ENCODE data around the gene NME5.
"Not testable (repeated sequence)": the region's sequence is repeated elsewhere in the genome, so short reads cannot be mapped to it uniquely, and the experiment has no call there.

Gene NME5

GRCh38 chr5:138159666-138160065 is 20.4 kb upstream of the NME5 start:
- no peaks in the 10 kb centered on the region for H3K9me3 ChIP-seq (ENCODE audit: control insufficient read depth, insufficient read depth, low read length)
- no peaks in the 10 kb centered on the region for H3K4me1 ChIP-seq (ENCODE audit: insufficient read depth, low read length)
- H3K36me3 ChIP-seq (ENCODE audit: insufficient read depth, low read length): peaks cover 31% of the 10 kb centered on the region
- H3K9ac ChIP-seq (ENCODE audit: low read depth, low read length): no peak overlapping the region

GRCh38 chr5:138157626-138158025 is 18.4 kb upstream of the NME5 start:
- Histone ChIP-seq H3K36me3 (ENCODE audit: insufficient read depth, low read length) (peaks cover 18% of the 10 kb centered on the region), H3K9ac (ENCODE audit: low read depth, low read length) (no peak overlapping the region), H3K9me3 (ENCODE audit: control insufficient read depth, insufficient read depth, low read length) (no peaks in the 10 kb centered on the region), H3K4me1 (ENCODE audit: insufficient read depth, low read length) (no peaks in the 10 kb centered on the region)

- H3K36me3 ChIP-seq (ENCODE audit: insufficient read depth, low read length): peaks cover 12% of the 10 kb centered on the region
- not testable (repeated sequence) for H3K4me1 ChIP-seq (ENCODE audit: insufficient read depth, low read length); H3K9ac ChIP-seq (ENCODE audit: low read depth, low read length); H3K9me3 ChIP-seq (ENCODE audit: control insufficient read depth, insufficient read depth, low read length)
These were observed 16.7 kb upstream of the NME5 start for GRCh38 chr5:138155977-138156376.

- H3K36me3 ChIP-seq (ENCODE audit: insufficient read depth, low read length): no peaks in the 10 kb centered on the region
- no peaks in the 10 kb centered on the region for H3K9me3 ChIP-seq (ENCODE audit: control insufficient read depth, insufficient read depth, low read length)
- H3K9ac ChIP-seq (ENCODE audit: low read depth, low read length): no peak overlapping the region
- H3K4me1 ChIP-seq (ENCODE audit: insufficient read depth, low read length): no peaks in the 10 kb centered on the region; the same call in 1 of the 2 replicates
These were observed 10.3 kb upstream of the NME5 start for GRCh38 chr5:138149530-138149929.

GRCh38 chr5:138148811-138149210 is 9.6 kb upstream of the NME5 start:
- H3K36me3 ChIP-seq (ENCODE audit: insufficient read depth, low read length): no peaks in the 10 kb centered on the region
- H3K4me1 ChIP-seq (ENCODE audit: insufficient read depth, low read length): no peaks in the 10 kb centered on the region; the same call in 1 of the 2 replicates
- H3K9me3 ChIP-seq (ENCODE audit: control insufficient read depth, insufficient read depth, low read length): no peaks in the 10 kb centered on the region
- H3K9ac ChIP-seq (ENCODE audit: low read depth, low read length): no peak overlapping the region

GRCh38 chr5:138143578-138143977 is 4.3 kb upstream of the NME5 start:
- not testable (repeated sequence) for H3K36me3 ChIP-seq (ENCODE audit: insufficient read depth, low read length); H3K9me3 ChIP-seq (ENCODE audit: control insufficient read depth, insufficient read depth, low read length); H3K4me1 ChIP-seq (ENCODE audit: insufficient read depth, low read length); H3K9ac ChIP-seq (ENCODE audit: low read depth, low read length)

GRCh38 chr5:138141734-138142133 is 2.5 kb upstream of the NME5 start:
- Histone ChIP-seq H3K36me3 (ENCODE audit: insufficient read depth, low read length) (no peaks in the 10 kb centered on the region), H3K9me3 (ENCODE audit: control insufficient read depth, insufficient read depth, low read length) (no peaks in the 10 kb centered on the region), H3K4me1 (ENCODE audit: insufficient read depth, low read length) (no peaks in the 10 kb centered on the region), H3K9ac (ENCODE audit: low read depth, low read length) (no peak overlapping the region)

- Histone ChIP-seq H3K9ac (ENCODE audit: low read depth, low read length) (no peak overlapping the region), H3K9me3 (ENCODE audit: control insufficient read depth, insufficient read depth, low read length) (no peaks in the 10 kb centered on the region), H3K4me1 (ENCODE audit: insufficient read depth, low read length) (no peaks in the 10 kb centered on the region), H3K36me3 (ENCODE audit: insufficient read depth, low read length) (no peaks in the 10 kb centered on the region)
These were observed 1.0 kb upstream of the NME5 start for GRCh38 chr5:138140268-138140667.

- H3K36me3 ChIP-seq (ENCODE audit: insufficient read depth, low read length): no peaks in the 10 kb centered on the region
- peak overlapping the region; percentile 47; the same call in 1 of the 2 replicates for H3K9ac ChIP-seq (ENCODE audit: low read depth, low read length)
- H3K4me1 ChIP-seq (ENCODE audit: insufficient read depth, low read length): no peaks in the 10 kb centered on the region
- H3K9me3 ChIP-seq (ENCODE audit: control insufficient read depth, insufficient read depth, low read length): no peaks in the 10 kb centered on the region
These were observed 508 bp upstream of the NME5 start for GRCh38 chr5:138139781-138140090.

- Histone ChIP-seq H3K4me1 (ENCODE audit: insufficient read depth, low read length) (no peaks in the 10 kb centered on the region), H3K36me3 (ENCODE audit: insufficient read depth, low read length) (no peaks in the 10 kb centered on the region), H3K9me3 (ENCODE audit: control insufficient read depth, insufficient read depth, low read length) (no peaks in the 10 kb centered on the region), H3K9ac (ENCODE audit: low read depth, low read length) (peak overlapping the region; percentile 61; the same call in 1 of the 2 replicates)
These were observed 6.7 kb downstream of the NME5 start for GRCh38 chr5:138132543-138132942.

- Histone ChIP-seq H3K4me1 (ENCODE audit: insufficient read depth, low read length) (no peaks in the 10 kb centered on the region), H3K9ac (ENCODE audit: low read depth, low read length) (no peak overlapping the region)
These were observed 9.9 kb downstream of the NME5 start for GRCh38 chr5:138129347-138129746.

GRCh38 chr5:138128334-138128733 is 10.9 kb downstream of the NME5 start:
- no peaks in the 10 kb centered on the region for H3K4me1 ChIP-seq (ENCODE audit: insufficient read depth, low read length)
- no peak overlapping the region for H3K9ac ChIP-seq (ENCODE audit: low read depth, low read length)
- H3K36me3 ChIP-seq (ENCODE audit: insufficient read depth, low read length): no peaks in the 10 kb centered on the region
- no peaks in the 10 kb centered on the region for H3K9me3 ChIP-seq (ENCODE audit: control insufficient read depth, insufficient read depth, low read length)

More at GRCh38 chr5:138129347-138129746, 9.9 kb downstream of the NME5 start:
- Histone ChIP-seq H3K9me3 (ENCODE audit: control insufficient read depth, insufficient read depth, low read length) (no peaks in the 10 kb centered on the region), H3K36me3 (ENCODE audit: insufficient read depth, low read length) (no peaks in the 10 kb centered on the region)

GRCh38 chr5:138115254-138115653 is 24.0 kb downstream of the NME5 start:
- Histone ChIP-seq H3K9me3 (ENCODE audit: control insufficient read depth, insufficient read depth, low read length) (no peaks in the 10 kb centered on the region), H3K9ac (ENCODE audit: low read depth, low read length) (no peak overlapping the region), H3K4me1 (ENCODE audit: insufficient read depth, low read length) (peaks cover 7% of the 10 kb centered on the region), H3K36me3 (ENCODE audit: insufficient read depth, low read length) (no peaks in the 10 kb centered on the region)

- no peaks in the 10 kb centered on the region for H3K36me3 ChIP-seq (ENCODE audit: insufficient read depth, low read length)
- H3K9ac ChIP-seq (ENCODE audit: low read depth, low read length): no peak overlapping the region
- H3K9me3 ChIP-seq (ENCODE audit: control insufficient read depth, insufficient read depth, low read length): no peaks in the 10 kb centered on the region
- peaks cover 11% of the 10 kb centered on the region for H3K4me1 ChIP-seq (ENCODE audit: insufficient read depth, low read length)
These were observed 27.3 kb downstream of the NME5 start for GRCh38 chr5:138111937-138112336.

GRCh38 chr5:138111181-138111580 is 28.0 kb downstream of the NME5 start:
- no peaks in the 10 kb centered on the region for H3K9me3 ChIP-seq (ENCODE audit: control insufficient read depth, insufficient read depth, low read length)
- H3K9ac ChIP-seq (ENCODE audit: low read depth, low read length): no peak overlapping the region
- H3K36me3 ChIP-seq (ENCODE audit: insufficient read depth, low read length): no peaks in the 10 kb centered on the region
- peaks cover 11% of the 10 kb centered on the region for H3K4me1 ChIP-seq (ENCODE audit: insufficient read depth, low read length)

All from ES-I3 (cell line).